Measurements from ENCODE around the gene LPAR6.

LPAR6 gene

DNA sequence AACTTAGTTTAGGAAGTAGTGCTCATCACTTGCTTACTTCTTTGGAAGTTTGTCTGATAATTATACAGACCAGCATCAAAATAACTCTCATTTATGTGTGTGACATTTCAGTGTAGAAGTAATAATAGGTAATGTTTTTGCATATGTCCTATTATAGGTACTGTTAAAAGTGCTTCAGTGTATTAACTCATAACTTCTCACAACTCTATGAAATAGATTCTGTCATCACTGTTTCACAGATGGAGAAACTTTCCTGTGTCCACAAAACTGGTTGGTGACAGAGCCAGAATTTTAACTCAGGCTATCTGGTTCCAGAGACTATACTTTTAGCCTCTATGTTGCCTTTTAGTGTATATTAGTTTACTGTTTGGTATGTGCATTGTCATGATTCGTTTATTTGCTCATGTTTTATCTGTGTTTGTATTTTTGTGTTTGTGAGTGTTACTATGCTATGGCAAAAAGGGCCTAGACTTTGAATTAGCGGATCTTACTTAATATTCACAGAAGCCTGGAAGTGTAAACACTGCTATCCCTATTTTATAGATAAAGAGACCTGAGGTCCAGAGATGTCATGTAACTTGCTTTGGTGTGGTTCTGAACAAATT lies 12.7 kb downstream of the LPAR6 start:
- TF ChIP-seq, protein P1, sequence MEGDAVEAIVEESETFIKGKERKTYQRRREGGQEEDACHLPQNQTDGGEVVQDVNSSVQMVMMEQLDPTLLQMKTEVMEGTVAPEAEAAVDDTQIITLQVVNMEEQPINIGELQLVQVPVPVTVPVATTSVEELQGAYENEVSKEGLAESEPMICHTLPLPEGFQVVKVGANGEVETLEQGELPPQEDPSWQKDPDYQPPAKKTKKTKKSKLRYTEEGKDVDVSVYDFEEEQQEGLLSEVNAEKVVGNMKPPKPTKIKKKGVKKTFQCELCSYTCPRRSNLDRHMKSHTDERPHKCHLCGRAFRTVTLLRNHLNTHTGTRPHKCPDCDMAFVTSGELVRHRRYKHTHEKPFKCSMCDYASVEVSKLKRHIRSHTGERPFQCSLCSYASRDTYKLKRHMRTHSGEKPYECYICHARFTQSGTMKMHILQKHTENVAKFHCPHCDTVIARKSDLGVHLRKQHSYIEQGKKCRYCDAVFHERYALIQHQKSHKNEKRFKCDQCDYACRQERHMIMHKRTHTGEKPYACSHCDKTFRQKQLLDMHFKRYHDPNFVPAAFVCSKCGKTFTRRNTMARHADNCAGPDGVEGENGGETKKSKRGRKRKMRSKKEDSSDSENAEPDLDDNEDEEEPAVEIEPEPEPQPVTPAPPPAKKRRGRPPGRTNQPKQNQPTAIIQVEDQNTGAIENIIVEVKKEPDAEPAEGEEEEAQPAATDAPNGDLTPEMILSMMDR (IDR thresholded peaks at IDR 0.05; ENCODE audit: low read depth, low read length) = no peak
- H3K4me3 ChIP-seq (ENCODE audit: low read depth, low read length) = no peak overlapping the region
- DNase-seq (ENCODE audit: low read depth, low spot score) = peak; percentile 22
- in situ Hi-C loops (cut with HindIII; ENCODE audit: low sequenced_read_pairs) = no loop called here

DNA sequence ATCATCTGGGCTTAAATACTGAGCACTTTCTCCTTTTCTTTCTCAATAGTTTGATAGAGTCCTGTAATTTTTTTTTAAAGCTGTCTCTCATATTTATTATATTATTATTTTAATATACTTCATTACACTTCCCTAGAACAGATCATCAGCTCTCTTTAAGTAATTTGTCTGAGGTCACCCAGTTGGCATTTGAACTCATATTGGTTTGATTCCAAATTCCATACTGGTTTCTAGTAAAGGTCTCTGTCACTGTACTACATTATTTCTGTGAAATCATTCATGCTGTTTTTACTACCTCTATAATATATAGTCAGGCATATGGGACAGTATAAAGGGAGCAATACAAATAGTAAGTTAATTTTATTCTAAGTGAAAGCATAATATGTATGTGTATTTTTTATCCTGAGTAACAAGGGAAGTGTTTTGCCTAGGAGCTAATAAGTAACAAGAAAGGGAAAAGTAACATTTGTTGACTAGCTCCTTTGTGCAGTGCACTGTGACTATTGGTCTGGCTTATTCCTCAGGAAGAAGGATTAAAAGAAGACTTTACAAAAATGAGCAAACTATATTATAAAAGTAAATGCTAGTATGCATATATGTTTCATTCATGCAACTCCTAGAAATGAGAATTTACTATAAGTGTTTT lies 14.3 kb downstream of the LPAR6 start:
- in situ Hi-C loops (cut with HindIII; ENCODE audit: low sequenced_read_pairs) = no loop called here
- H3K4me3 ChIP-seq (ENCODE audit: low read depth, low read length) = no peak overlapping the region
- no peak for DNase-seq (ENCODE audit: low read depth, low spot score)
- TF ChIP-seq, protein P1 (IDR thresholded peaks at IDR 0.05; ENCODE audit: low read depth, low read length) = no peak

DNA sequence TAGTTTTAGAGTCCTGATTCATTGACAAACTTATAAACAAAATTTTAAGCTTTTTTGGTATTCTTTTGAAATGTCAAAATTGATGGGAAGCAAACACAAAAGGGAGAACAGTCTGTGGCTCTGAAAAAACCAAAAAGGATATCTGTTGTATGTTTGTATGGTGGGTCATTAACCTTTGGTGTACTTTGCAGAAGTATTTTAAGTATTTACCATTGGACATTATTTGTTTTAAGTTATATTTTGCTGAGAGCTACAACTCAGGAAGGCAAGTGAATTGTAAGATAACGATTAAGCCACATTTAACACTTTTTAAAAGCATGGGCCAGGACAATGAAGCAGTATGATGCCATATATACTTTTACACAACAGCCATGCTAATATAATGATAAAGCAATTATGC lies 15.2 kb downstream of the LPAR6 start:
- in situ Hi-C loops (cut with HindIII; ENCODE audit: low sequenced_read_pairs) = no loop called here
- DNase-seq (ENCODE audit: low read depth, low spot score) = no peak
- H3K4me3 ChIP-seq (ENCODE audit: low read depth, low read length) = no peak overlapping the region
- TF ChIP-seq, protein P1 (IDR thresholded peaks at IDR 0.05; ENCODE audit: low read depth, low read length) = no peak

DNA sequence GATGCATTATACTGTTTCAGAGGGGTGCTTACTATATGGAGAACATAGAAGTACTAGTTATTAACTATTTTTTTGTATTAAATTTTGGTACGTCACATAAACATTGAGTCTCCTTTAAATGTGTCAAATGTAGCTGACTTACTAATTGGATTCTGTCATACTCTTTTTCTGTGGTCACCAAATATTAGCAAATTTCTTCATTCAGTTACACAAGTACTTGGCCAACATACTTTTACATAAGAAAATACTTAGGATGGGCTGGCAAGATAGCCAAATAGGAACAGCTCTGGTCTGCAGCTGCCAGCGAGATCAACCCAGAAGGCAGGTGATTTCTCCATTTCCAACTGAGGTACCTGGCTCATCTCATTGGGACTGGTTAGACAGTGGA lies 19.2 kb downstream of the LPAR6 start:
- TF ChIP-seq, protein P1 (IDR thresholded peaks at IDR 0.05; ENCODE audit: low read depth, low read length) = no peak
- in situ Hi-C loops (cut with HindIII; ENCODE audit: low sequenced_read_pairs) = no loop called here
- DNase-seq (ENCODE audit: low read depth, low spot score) = no peak
- H3K4me3 ChIP-seq (ENCODE audit: low read depth, low read length) = no peak overlapping the region

DNA sequence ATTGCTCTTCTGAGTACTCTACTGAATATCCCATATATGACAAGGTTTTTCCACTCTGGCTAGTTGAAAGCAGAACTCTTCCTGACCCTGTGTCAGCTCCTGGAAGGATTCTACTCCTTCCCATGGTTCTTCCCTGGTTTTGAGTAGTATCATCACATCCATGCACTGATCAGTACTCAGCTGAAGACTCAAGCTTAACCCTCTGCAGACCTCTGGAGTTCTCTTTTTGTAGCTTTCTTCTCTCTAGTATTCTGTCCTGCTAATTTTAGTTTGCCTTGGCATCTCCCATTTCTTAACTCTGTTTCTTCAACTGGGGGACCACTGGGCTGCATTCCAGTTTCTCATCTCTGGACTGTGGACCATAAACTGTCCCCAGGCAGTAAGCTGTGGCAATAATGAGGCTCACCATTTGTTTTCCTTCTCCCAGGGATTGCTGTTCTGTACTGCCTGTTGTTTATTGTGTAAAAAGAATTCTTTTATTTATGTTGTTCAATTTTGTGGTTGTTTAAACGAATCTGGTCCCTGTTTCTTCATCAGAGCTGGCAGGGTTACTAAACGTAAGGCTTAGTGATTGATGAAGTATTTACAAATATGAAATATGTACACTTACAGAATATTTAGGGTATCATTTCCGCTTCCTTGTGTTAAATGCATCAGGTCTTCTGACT lies 19.7 kb downstream of the LPAR6 start:
- in situ Hi-C loops (cut with HindIII; ENCODE audit: low sequenced_read_pairs) = no loop called here
- no peak for DNase-seq (ENCODE audit: low read depth, low spot score)
- TF ChIP-seq, protein P1 (IDR thresholded peaks at IDR 0.05; ENCODE audit: low read depth, low read length) = no peak
- no peak overlapping the region for H3K4me3 ChIP-seq (ENCODE audit: low read depth, low read length)

DNA sequence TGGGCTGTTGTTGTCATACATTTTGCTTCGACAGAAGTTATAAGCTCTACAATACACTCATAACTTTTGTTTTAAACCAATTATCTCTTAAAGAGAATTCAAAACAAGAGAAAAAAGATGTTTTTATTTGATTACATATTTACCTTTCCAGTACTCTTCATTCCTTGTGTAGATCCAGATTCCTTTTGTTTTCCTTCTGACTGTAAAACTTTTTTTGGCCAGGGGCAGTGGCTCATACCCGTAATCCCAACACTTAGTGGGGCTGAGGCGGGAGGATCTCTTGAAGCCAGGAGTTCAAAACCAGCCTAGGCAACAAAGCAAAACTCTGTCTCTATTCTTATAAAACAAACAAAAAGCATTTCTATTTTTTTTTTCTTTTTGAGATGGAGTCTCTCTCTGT lies 21.7 kb downstream of the LPAR6 start:
- in situ Hi-C loops (cut with HindIII; ENCODE audit: low sequenced_read_pairs) = no loop called here
- DNase-seq (ENCODE audit: low read depth, low spot score) = no peak
- H3K4me3 ChIP-seq (ENCODE audit: low read depth, low read length) = no peak overlapping the region
- TF ChIP-seq, protein P1 (IDR thresholded peaks at IDR 0.05; ENCODE audit: low read depth, low read length) = no peak
